ENCODE data around the gene PRMT7. TPM values are rescaled to one million over a fixed set of nuclear protein-coding genes. Genes with fewer than 3 reads are reported as not detected.

The PRMT7 gene
- total and polyA plus RNA-seq, 2 of the 8 experiments (the other 6 are each of a cell fraction or from before 2014, with no cell fraction given), result 48.2 to 49.3 TPM

- no peak overlapping the region for H2AFZ ChIP-seq (ENCODE audit: low read length)
- no peak overlapping the region for H3K9ac ChIP-seq (replicated peaks in 1 of 4; ENCODE audit: extremely low read depth in 1 of 4, low read depth in 3 of 4, low read length in 3 of 4)
- H3K36me3 ChIP-seq (ENCODE audit: control insufficient read depth in 2 of 4, insufficient read depth in 4 of 4, low read length in 3 of 4), result no peaks in the 10 kb centered on the region
- no peaks in the 10 kb centered on the region for H3K79me2 ChIP-seq (ENCODE audit: control insufficient read depth in 1 of 2, insufficient read depth in 2 of 2, low read length in 2 of 2)
- H4K91ac ChIP-seq (replicated peaks; ENCODE audit: insufficient read length, low read length), result no peak overlapping the region
- DNase-seq (ENCODE audit: low read depth in 1 of 2, low spot score in 2 of 2) (peak in 1 of 2 experiments; percentile 78), FAIRE-seq (peak; percentile 75)
- no peak overlapping the region for H4K5ac ChIP-seq (ENCODE audit: insufficient read length, low read depth, low read length)
- no peaks in the 10 kb centered on the region for H4K20me1 ChIP-seq (replicated peaks in 1 of 2; ENCODE audit: control insufficient read depth in 1 of 2, insufficient read depth in 2 of 2, low read length in 2 of 2)
- no peak overlapping the region for H3K27ac ChIP-seq (ENCODE audit: low read depth, low read length)
- 0 out of 2 replicates have a peak overlapping the region, but pooled peaks have one; percentile 75 for H2BK20ac ChIP-seq (ENCODE audit: low read length)
- no peaks in the 10 kb centered on the region for H3K79me1 ChIP-seq (ENCODE audit: low read depth, low read length)
- H3K27me3 ChIP-seq (replicated peaks in 1 of 4; ENCODE audit: control insufficient read depth in 3 of 4, extremely low read depth in 1 of 4, insufficient read depth in 3 of 4, low read length in 3 of 4), result no peaks in the 10 kb centered on the region; a peak in 1 of 7 replicates
- no peak overlapping the region for H3K14ac ChIP-seq (ENCODE audit: insufficient read length)
- H2BK12ac ChIP-seq (ENCODE audit: low read depth, low read length), result peak overlapping the region; percentile 95; the same call in 1 of the 2 replicates
- ChIA-PET POLR2A (ENCODE audit: partially characterized antibody) (no interaction called here), CTCF (ENCODE audit: partially characterized antibody) (interaction anchor here (0.9 to 10.6 kb wide), 24 partner anchors 8 to 129 kb away, joined by 3 to 221 read pairs (median 7); no protein-coding TSS in a partner anchor)
- 0 out of 2 replicates have a peak overlapping the region, but pooled peaks have one; percentile 41 for H3K18ac ChIP-seq (ENCODE audit: extremely low read depth, low read length)
- WGBS, 2 experiments (ENCODE audit: extremely low coverage in 1 of 2, insufficient coverage in 1 of 2, insufficient read length in 1 of 2, insufficient replicate concordance in 2 of 2, low coverage in 1 of 2, low lambda C conversion rate in 2 of 2, missing lambda C conversion rate in 1 of 2), result 80% methylated on average over 5 of the region's 5 CpGs; no CpG with 5 or more reads in 1 of the 2 experiments
- no peak overlapping the region for H3K56ac ChIP-seq (replicated peaks; ENCODE audit: insufficient read length, low read depth, low read length)
- H3K23me2 ChIP-seq (ENCODE audit: low read depth, low read length), result no peaks in the 10 kb centered on the region
- H3K4me3 ChIP-seq (ENCODE audit: extremely low read depth in 1 of 4, insufficient read depth in 2 of 4, low read depth in 3 of 4, low read length in 4 of 4), result no peak overlapping the region
- H2BK120ac ChIP-seq (replicated peaks; ENCODE audit: low read depth, low read length), result no peak overlapping the region
- H3K4ac ChIP-seq (replicated peaks; ENCODE audit: insufficient read length, low read depth, low read length), result no peak overlapping the region
- peak overlapping the region; percentile 56; the same call in 1 of the 2 replicates for H2BK5ac ChIP-seq (ENCODE audit: low read depth, low read length)
- peak overlapping the region; percentile 98 for H2BK15ac ChIP-seq (ENCODE audit: low read length)
- no peak overlapping the region for H4K8ac ChIP-seq (ENCODE audit: extremely low read depth, insufficient read depth, low read length)
- no peaks in the 10 kb centered on the region for H3K9me3 ChIP-seq (ENCODE audit: insufficient read depth in 2 of 2, low read depth in 1 of 2, low read length in 1 of 2)
- H3K4me1 ChIP-seq (replicated peaks in 1 of 4; ENCODE audit: control insufficient read depth in 3 of 4, insufficient read depth in 4 of 4, low read length in 3 of 4), result peaks cover 3 to 23% (median 15%) of the 10 kb centered on the region in 4 experiments
- no peak overlapping the region for H3K23ac ChIP-seq (ENCODE audit: insufficient read length)
- 0 out of 2 replicates have a peak overlapping the region, but pooled peaks have one; percentile 77 for H2AK5ac ChIP-seq (ENCODE audit: low read depth, low read length)
- H3K4me2 ChIP-seq (ENCODE audit: insufficient read depth in 1 of 2, low read depth in 2 of 2, low read length in 2 of 2), result no peak overlapping the region
- peak; percentile 57 to 88 (median 71) for TF ChIP-seq CTCF (IDR thresholded peaks at IDR 0.05; ENCODE audit: control extremely low read depth in 1 of 3, insufficient read depth in 1 of 3, low read depth in 1 of 3, low read length in 3 of 3)
- TF ChIP-seq SP1 (IDR thresholded peaks at IDR 0.05; ENCODE audit: low read depth, low read length), result no peak
- TF ChIP-seq TCF12 (IDR thresholded peaks at IDR 0.05; ENCODE audit: low read depth, low read length), result no peak
- TF ChIP-seq JUND (IDR thresholded peaks at IDR 0.05; ENCODE audit: low read length), result no peak
- no peak for TF ChIP-seq TAF1 (IDR thresholded peaks at IDR 0.05; ENCODE audit: low read depth, low read length)
- no peak for TF ChIP-seq KDM5A (IDR thresholded peaks at IDR 0.05; ENCODE audit: low read length)
- TF ChIP-seq SIX5 (IDR thresholded peaks at IDR 0.05; ENCODE audit: low read depth, low read length), result no peak
- TF ChIP-seq RAD21 (IDR thresholded peaks at IDR 0.05 in 1 of 2, conservative IDR thresholded peaks at IDR 0.05 in 1 of 2; ENCODE audit: low read depth in 2 of 2, low read length in 2 of 2), result peak in 1 of 2 experiments; percentile 49; a peak in 2 of 4 replicates
- no peak for TF ChIP-seq FOSL1 (IDR thresholded peaks at IDR 0.05; ENCODE audit: insufficient read depth, low read depth, low read length)
- TF ChIP-seq BACH1 (IDR thresholded peaks at IDR 0.05; ENCODE audit: low read length), result no peak
- no peak for TF ChIP-seq EZH2 (IDR thresholded peaks at IDR 0.05; ENCODE audit: low read depth, low read length, severe bottlenecking)
These were observed 71.5 kb downstream of the PRMT7 start for GRCh38 chr16:68382296-68382718.
